Measurements from ENCODE around the gene CEMIP.

Gene CEMIP

DNA sequence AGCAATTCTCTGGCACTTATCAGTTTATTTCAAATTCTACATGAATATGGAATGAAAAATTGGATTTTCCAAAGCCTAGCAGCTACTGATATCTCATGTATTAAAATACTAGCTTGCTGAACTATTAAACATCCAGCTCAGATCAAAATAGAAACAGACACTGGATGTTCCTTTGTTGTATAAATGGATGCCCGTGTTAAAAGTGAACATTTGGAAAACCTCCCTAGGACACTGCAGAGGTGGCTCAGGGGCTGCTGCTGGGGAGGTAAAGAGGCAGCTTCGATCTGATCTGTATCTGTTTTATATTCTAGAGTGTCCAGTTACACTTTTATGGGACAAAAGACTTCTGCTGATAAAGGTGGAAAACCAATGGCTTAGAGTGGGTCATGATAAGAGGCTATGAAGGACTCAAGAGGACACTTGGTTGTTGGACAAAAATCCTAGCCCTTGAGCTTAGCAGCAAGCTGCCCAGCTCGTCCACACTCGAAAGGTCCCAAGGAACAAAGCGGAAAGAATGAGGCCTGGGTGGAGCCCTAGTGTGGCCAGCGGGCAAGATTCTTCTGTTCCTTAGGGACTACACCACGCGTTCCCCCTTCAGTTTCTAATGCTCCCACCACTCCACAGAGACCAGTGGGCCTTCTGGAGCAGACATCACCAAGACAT, 200.5 kb downstream of the CEMIP start:
- no peak for DNase-seq (ENCODE audit: extremely low spot score)
- POLR2A ChIA-PET: interaction anchor here (1.9 kb wide), 1 partner anchor 8 kb away, joined by 6 read pairs; no protein-coding TSS in a partner anchor
- CTCF ChIA-PET: interaction anchor here (0.6 to 2.4 kb wide), 10 partner anchors 8 to 841 kb away, joined by 3 to 19 read pairs (median 3); partner anchors contain the start of gene CEMIP
- no peak for TF ChIP-seq SUZ12 (IDR thresholded peaks at IDR 0.05)
- no peak for TF ChIP-seq CTBP1 (IDR thresholded peaks at IDR 0.05; ENCODE audit: borderline replicate concordance)
- no peak for TF ChIP-seq TARDBP (IDR thresholded peaks at IDR 0.05)
- TF ChIP-seq FOXM1 (IDR thresholded peaks at IDR 0.05; ENCODE audit: borderline replicate concordance): no peak
- no peak for TF ChIP-seq SP1 (IDR thresholded peaks at IDR 0.05)
- TF ChIP-seq FOXA1 (IDR thresholded peaks at IDR 0.05): no peak
- TF ChIP-seq HDGF (IDR thresholded peaks at IDR 0.05; ENCODE audit: borderline replicate concordance): no peak
- no peak for TF ChIP-seq L3MBTL2 (conservative IDR thresholded peaks at IDR 0.05)
- TF ChIP-seq LEF1 (IDR thresholded peaks at IDR 0.05; ENCODE audit: borderline replicate concordance): no peak
- no peak for TF ChIP-seq ELF4 (IDR thresholded peaks at IDR 0.05)

DNA sequence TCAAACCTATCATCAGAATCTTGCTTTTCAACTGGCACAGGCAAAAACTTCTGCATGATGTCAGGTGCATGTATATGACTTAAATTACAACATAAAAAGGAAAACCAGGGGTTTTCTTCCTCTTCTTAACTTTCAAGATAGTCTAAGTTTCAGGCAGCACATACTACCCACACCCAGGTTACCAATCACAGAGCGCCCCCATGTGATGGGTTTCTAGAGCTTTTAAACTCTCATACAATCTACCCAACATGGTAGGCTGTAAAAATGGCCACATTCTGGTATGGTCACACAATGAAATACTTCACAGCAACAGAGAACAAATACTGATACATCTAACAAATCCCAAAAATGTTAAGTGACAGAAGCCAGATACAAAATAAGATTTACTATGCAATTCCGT, 203.0 kb downstream of the CEMIP start:
- POLR2A ChIA-PET: no interaction called here
- DNase-seq (ENCODE audit: extremely low spot score): no peak
- no peak for TF ChIP-seq TARDBP (IDR thresholded peaks at IDR 0.05)
- no peak for TF ChIP-seq ZNF384 (IDR thresholded peaks at IDR 0.05)
- TF ChIP-seq LEF1 (IDR thresholded peaks at IDR 0.05; ENCODE audit: borderline replicate concordance): no peak
- no peak for TF ChIP-seq FOXM1 (IDR thresholded peaks at IDR 0.05; ENCODE audit: borderline replicate concordance)
- no peak for TF ChIP-seq SP1 (IDR thresholded peaks at IDR 0.05)
- TF ChIP-seq CTBP1 (IDR thresholded peaks at IDR 0.05; ENCODE audit: borderline replicate concordance): no peak
- TF ChIP-seq, protein P1, sequence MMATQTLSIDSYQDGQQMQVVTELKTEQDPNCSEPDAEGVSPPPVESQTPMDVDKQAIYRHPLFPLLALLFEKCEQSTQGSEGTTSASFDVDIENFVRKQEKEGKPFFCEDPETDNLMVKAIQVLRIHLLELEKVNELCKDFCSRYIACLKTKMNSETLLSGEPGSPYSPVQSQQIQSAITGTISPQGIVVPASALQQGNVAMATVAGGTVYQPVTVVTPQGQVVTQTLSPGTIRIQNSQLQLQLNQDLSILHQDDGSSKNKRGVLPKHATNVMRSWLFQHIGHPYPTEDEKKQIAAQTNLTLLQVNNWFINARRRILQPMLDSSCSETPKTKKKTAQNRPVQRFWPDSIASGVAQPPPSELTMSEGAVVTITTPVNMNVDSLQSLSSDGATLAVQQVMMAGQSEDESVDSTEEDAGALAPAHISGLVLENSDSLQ (IDR thresholded peaks at IDR 0.05): no peak
- no peak for TF ChIP-seq BHLHE40 (IDR thresholded peaks at IDR 0.05; ENCODE audit: borderline replicate concordance)
- CTCF ChIA-PET: interaction anchor here (1.0 kb wide), 1 partner anchor 284 kb away, joined by 4 read pairs; no protein-coding TSS in a partner anchor

DNA sequence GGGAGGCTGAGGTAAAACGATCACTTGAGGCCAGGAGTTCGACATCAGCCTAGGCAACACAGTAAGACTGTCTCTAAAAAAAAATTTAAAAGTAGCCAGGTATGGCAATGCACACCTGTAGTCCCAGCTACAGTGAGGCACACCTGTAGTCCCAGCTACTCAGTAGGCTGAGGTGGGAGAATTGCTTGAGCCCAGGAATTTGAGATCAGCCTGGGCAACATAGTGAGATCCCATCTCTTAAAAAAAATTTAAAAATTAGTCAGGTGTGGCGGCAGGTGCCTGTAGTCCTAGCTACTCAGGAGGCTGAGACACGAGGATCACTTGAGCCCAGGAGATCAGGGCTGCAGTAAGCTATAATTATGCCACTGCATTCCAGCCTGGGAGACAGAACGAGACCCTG, 203.7 kb downstream of the CEMIP start:
- POLR2A ChIA-PET: no interaction called here
- TF ChIP-seq FOXK2 (IDR thresholded peaks at IDR 0.05): no peak
- TF ChIP-seq FOXA1 (IDR thresholded peaks at IDR 0.05): no peak
- TF ChIP-seq SUZ12 (IDR thresholded peaks at IDR 0.05): no peak
- no peak for TF ChIP-seq ELF4 (IDR thresholded peaks at IDR 0.05)
- no peak for TF ChIP-seq LEF1 (IDR thresholded peaks at IDR 0.05; ENCODE audit: borderline replicate concordance)
- no peak for TF ChIP-seq ARNT (IDR thresholded peaks at IDR 0.05)
- TF ChIP-seq CTBP1 (IDR thresholded peaks at IDR 0.05; ENCODE audit: borderline replicate concordance): no peak
- no peak for TF ChIP-seq BHLHE40 (IDR thresholded peaks at IDR 0.05; ENCODE audit: borderline replicate concordance)
- TF ChIP-seq ZNF384 (IDR thresholded peaks at IDR 0.05): no peak
- DNase-seq (ENCODE audit: extremely low spot score): no peak
- CTCF ChIA-PET: interaction anchor here (1.0 kb wide), 1 partner anchor 284 kb away, joined by 4 read pairs; no protein-coding TSS in a partner anchor

DNA sequence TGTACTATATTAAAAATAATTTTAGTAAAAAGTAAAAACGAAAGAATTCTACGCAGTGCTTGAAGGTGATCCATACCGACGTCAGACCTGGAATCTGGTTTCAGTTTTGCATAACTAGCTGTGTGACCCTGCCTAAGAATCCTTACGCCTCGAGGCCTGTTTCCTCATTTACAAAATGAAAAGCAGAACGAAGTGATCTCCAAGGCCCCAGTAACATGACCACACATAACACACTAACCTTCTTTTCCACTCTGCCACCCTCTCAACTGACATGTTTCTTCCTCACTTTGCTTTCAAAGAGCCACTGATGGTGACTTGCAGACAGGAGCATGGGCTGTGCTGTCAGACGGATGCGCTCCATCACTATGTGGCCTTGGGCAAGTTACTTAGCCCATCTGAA, 205.7 kb downstream of the CEMIP start:
- TF ChIP-seq FOXK2 (IDR thresholded peaks at IDR 0.05) (no peak), SUZ12 (IDR thresholded peaks at IDR 0.05) (no peak), ELF4 (IDR thresholded peaks at IDR 0.05) (no peak), ARNT (IDR thresholded peaks at IDR 0.05) (no peak), SP1 (IDR thresholded peaks at IDR 0.05) (no peak), BHLHE40 (IDR thresholded peaks at IDR 0.05; ENCODE audit: borderline replicate concordance) (no peak), ZNF384 (IDR thresholded peaks at IDR 0.05) (no peak), TARDBP (IDR thresholded peaks at IDR 0.05) (no peak)
- TF ChIP-seq, protein P1 (IDR thresholded peaks at IDR 0.05): no peak
- ChIA-PET CTCF (no interaction called here), POLR2A (no interaction called here)
- no peak for DNase-seq (ENCODE audit: extremely low spot score)

DNA sequence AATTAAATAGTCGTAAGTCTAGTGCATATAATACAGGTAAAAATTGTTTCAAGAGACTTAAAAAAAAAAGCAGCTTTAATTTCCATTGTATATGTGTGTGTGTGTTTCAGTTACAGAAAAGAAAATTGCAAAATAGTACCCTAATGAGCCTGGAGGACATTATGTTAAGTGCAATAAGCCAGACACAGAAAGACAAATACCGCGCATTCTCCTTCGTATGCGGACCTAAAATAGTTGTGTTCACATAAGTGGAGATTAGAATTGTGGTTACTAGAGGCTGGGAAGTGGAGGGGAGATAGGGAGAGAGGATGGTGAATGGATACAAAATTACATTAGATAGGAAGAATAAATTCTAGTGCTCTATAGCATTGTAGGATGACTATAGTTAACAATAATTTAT, 206.8 kb downstream of the CEMIP start:
- CTCF ChIA-PET: interaction anchor here (1.1 to 1.7 kb wide), 2 partner anchors 8 to 280 kb away, joined by 7 to 8 read pairs; no protein-coding TSS in a partner anchor
- no peak for DNase-seq (ENCODE audit: extremely low spot score)
- POLR2A ChIA-PET: interaction anchor here (1.0 kb wide), 1 partner anchor 15 kb away, joined by 3 read pairs; the partner anchor contains the start of gene TLNRD1
- no peak for TF ChIP-seq FOXM1 (IDR thresholded peaks at IDR 0.05; ENCODE audit: borderline replicate concordance)
- no peak for TF ChIP-seq SP1 (IDR thresholded peaks at IDR 0.05)
- TF ChIP-seq ZNF384 (IDR thresholded peaks at IDR 0.05): no peak
- TF ChIP-seq FOXK2 (IDR thresholded peaks at IDR 0.05): no peak
- TF ChIP-seq, protein P1 (IDR thresholded peaks at IDR 0.05): no peak
- no peak for TF ChIP-seq ARNT (IDR thresholded peaks at IDR 0.05)
- TF ChIP-seq FOXA1 (IDR thresholded peaks at IDR 0.05): no peak

DNA sequence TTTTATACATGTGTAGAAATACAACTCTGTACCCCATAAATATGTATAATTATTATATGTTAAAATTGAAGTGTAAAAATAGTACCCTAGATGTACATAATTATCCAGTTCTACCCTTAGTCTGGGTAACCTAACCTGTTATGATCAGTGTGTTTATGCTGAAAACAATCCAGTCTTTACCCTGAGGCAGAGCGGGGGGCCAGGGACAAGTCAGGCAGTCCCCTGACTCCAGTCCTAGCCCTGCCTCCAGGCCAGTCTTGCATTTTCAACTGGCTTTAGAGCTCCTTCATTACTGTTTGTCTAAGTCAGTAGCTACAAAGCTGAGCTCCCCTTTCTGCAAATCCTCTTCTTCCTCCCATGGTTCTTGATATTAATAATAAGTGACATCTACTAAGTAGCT, 207.3 kb downstream of the CEMIP start:
- no peak for DNase-seq (ENCODE audit: extremely low spot score)
- ChIA-PET CTCF (interaction anchor here (1.1 to 1.7 kb wide), 2 partner anchors 9 to 279 kb away, joined by 7 to 8 read pairs; no protein-coding TSS in a partner anchor), POLR2A (interaction anchor here (1.0 kb wide), 1 partner anchor 15 kb away, joined by 3 read pairs; the partner anchor contains the start of gene TLNRD1)
- TF ChIP-seq SP1 (IDR thresholded peaks at IDR 0.05) (no peak), TARDBP (IDR thresholded peaks at IDR 0.05) (no peak), SUZ12 (IDR thresholded peaks at IDR 0.05) (no peak)
